Chondrocyte (in vitro differentiated cells): ENCODE results near the gene ABTB2. TPM values are rescaled to one million over a fixed set of nuclear protein-coding genes. Genes with fewer than 3 reads are reported as not detected.

Experiments
- DNase-seq: peaks from one replicate; pipeline ENCODE4 v3.0.0; 2021; ENCODE audit warnings: mixed read lengths, low spot score
- H3K27ac Mint-ChIP-seq: one replicate; pipeline ENCODE4 v1.8.0; 2021; ENCODE audit warnings: mild to moderate bottlenecking, moderate library complexity, mixed read lengths; ENCODE audit not compliant: unreplicated experiment
- H3K27me3 Mint-ChIP-seq: 2 replicates; pipeline ENCODE4 v1.8.0; 2021; ENCODE audit warnings: low read depth, mixed read lengths
- H3K36me3 Mint-ChIP-seq: 2 replicates; pipeline ENCODE4 v1.8.0; 2021; ENCODE audit warnings: low read depth, mixed read lengths
- H3K4me1 Mint-ChIP-seq: 2 replicates; pipeline ENCODE4 v1.8.0; 2021; ENCODE audit warnings: low read depth, mild to moderate bottlenecking, mixed read lengths
- H3K4me3 Mint-ChIP-seq: one replicate; pipeline ENCODE4 v1.8.0; 2021; ENCODE audit warnings: mild to moderate bottlenecking, moderate library complexity, mixed read lengths; ENCODE audit not compliant: unreplicated experiment
- H3K9me3 Mint-ChIP-seq: 2 replicates; pipeline ENCODE4 v1.8.0; 2021; ENCODE audit warnings: low read depth, mixed read lengths
- total RNA-seq: library from RNA; stranded (reverse); gene quantifications from 3 replicates; pipeline ENCODE4 v1.2.1, GENCODE V29; 2021
- TF ChIP-seq, protein P1 (sequence below): fragments of 200-600 bp; sonication (generic); IDR thresholded peaks from 2 replicates; pipeline ENCODE4 v1.5.0; 2021; ENCODE audit warnings: antibody characterized with exemption, mild to moderate bottlenecking, moderate library complexity

ABTB2 gene
- total RNA-seq, 1 donor from 2014 or later = 3.1 TPM

DNA sequence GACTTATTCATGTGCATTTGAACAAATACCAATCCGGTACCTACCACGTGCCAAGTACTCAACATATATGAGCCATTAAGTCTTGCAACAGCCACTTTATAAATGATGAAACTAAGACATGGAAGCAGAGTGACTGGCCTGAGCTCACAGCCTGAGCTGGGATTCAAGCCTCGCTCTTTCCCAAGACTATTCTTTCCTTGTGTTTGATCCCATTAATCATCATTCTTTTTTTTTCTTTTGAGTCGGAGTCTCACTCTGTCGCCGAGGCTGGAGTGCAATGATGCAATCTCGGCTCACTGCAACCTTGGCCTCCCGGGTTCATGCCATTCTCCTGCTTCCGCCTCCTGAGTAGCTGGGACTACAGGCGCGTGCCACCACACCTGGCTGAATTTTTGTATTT is 119.3 kb downstream of the ABTB2 start:
- Mint-ChIP-seq H3K4me3 (no peak overlapping the region), H3K36me3 (no peaks in the 10 kb centered on the region), H3K4me1 (peaks cover 17% of the 10 kb centered on the region), H3K27me3 (peaks cover 3% of the 10 kb centered on the region), H3K27ac (no peak overlapping the region), H3K9me3 (no peaks in the 10 kb centered on the region)
- DNase-seq = no peak
- TF ChIP-seq, protein P1, sequence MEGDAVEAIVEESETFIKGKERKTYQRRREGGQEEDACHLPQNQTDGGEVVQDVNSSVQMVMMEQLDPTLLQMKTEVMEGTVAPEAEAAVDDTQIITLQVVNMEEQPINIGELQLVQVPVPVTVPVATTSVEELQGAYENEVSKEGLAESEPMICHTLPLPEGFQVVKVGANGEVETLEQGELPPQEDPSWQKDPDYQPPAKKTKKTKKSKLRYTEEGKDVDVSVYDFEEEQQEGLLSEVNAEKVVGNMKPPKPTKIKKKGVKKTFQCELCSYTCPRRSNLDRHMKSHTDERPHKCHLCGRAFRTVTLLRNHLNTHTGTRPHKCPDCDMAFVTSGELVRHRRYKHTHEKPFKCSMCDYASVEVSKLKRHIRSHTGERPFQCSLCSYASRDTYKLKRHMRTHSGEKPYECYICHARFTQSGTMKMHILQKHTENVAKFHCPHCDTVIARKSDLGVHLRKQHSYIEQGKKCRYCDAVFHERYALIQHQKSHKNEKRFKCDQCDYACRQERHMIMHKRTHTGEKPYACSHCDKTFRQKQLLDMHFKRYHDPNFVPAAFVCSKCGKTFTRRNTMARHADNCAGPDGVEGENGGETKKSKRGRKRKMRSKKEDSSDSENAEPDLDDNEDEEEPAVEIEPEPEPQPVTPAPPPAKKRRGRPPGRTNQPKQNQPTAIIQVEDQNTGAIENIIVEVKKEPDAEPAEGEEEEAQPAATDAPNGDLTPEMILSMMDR = no peak

- no peak overlapping the region for H3K4me3 Mint-ChIP-seq
- H3K36me3 Mint-ChIP-seq = no peaks in the 10 kb centered on the region
- H3K4me1 Mint-ChIP-seq = peaks cover 9% of the 10 kb centered on the region
- H3K27ac Mint-ChIP-seq = no peak overlapping the region
- no peaks in the 10 kb centered on the region for H3K9me3 Mint-ChIP-seq
- TF ChIP-seq, protein P1 = no peak
- no peak for DNase-seq
- peaks cover 3% of the 10 kb centered on the region for H3K27me3 Mint-ChIP-seq
Measured at GRCh38 chr11:34236572-34236971, 121.2 kb downstream of the ABTB2 start.

DNA sequence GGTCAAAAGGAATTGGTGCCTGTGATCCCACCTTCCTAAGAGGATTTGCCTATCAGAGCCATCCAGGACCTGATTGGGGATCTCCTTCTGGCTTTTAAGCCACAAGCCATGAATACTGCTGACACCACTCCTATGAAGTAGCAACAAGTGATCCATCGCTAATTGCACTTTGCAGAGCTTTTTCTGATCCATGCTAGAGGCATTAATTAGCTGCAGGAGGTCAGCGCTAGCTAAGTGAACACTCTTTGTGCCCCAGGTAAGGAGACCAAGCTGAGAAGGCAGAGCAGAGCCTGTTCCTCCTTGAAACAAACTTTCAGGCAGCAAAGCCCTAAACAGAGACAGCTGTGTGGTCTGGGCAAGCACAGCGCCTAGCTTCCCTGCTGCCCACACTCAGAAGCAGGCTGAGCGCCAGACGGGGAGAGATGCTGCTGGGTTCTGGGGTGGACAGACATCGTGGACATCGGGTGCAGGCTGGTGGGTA is 122.2 kb downstream of the ABTB2 start:
- H3K36me3 Mint-ChIP-seq = no peaks in the 10 kb centered on the region
- H3K4me3 Mint-ChIP-seq = no peak overlapping the region
- H3K27me3 Mint-ChIP-seq = peaks cover 3% of the 10 kb centered on the region
- TF ChIP-seq, protein P1 = no peak
- no peak for DNase-seq
- peaks cover 9% of the 10 kb centered on the region for H3K4me1 Mint-ChIP-seq
- no peak overlapping the region for H3K27ac Mint-ChIP-seq
- no peaks in the 10 kb centered on the region for H3K9me3 Mint-ChIP-seq

DNA sequence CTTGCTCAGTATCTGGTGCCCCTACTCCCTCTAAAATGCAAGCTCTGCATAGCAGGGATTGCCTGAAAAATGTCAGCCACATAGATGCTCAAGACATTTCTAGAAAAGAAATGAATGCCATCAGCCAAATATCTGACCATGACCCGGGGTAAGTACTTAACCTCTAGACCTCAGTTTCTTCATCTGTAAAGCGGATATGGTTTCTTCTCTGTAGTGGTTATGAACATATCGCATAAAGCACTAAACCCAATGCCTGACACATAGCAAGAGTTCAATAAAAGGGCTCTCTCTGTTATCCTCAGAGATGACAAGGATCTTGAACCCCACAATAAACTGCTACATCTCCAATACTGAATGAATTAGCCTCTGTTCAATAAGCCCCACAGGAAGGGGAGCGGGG is 122.6 kb downstream of the ABTB2 start:
- DNase-seq = no peak
- peaks cover 9% of the 10 kb centered on the region for H3K4me1 Mint-ChIP-seq
- no peak overlapping the region for H3K27ac Mint-ChIP-seq
- H3K27me3 Mint-ChIP-seq = peaks cover 3% of the 10 kb centered on the region
- H3K36me3 Mint-ChIP-seq = no peaks in the 10 kb centered on the region
- H3K9me3 Mint-ChIP-seq = no peaks in the 10 kb centered on the region
- H3K4me3 Mint-ChIP-seq = no peak overlapping the region
- TF ChIP-seq, protein P1 = no peak

GRCh38 chr11:34234086-34234740 is 123.6 kb downstream of the ABTB2 start:
- peaks cover 9% of the 10 kb centered on the region for H3K4me1 Mint-ChIP-seq
- no peaks in the 10 kb centered on the region for H3K9me3 Mint-ChIP-seq
- H3K36me3 Mint-ChIP-seq = no peaks in the 10 kb centered on the region
- H3K27me3 Mint-ChIP-seq = peaks cover 3% of the 10 kb centered on the region
- no peak for DNase-seq
- TF ChIP-seq, protein P1 = no peak
- H3K4me3 Mint-ChIP-seq = no peak overlapping the region
- H3K27ac Mint-ChIP-seq = peak overlapping the region; percentile 36
